K562 (cell line): ENCODE data around the gene FADD. TPM values are rescaled to one million over a fixed set of nuclear protein-coding genes. Genes with fewer than 3 reads are reported as not detected.

ENCODE experiments used
- ATAC-seq: fragments of 200-7000 bp; cut with Tn5 transposase; 3 replicates; pipeline ENCODE4 v1.9.1; 2020; ENCODE audit warnings: moderate library complexity
- BruUV-seq: library from RNA; stranded (reverse); fragments of 400-500 nt; replicated peaks from 2 replicates; lab custom pipeline; 2021; lab: Mats Ljungman, UMichigan
- CTCF ChIA-PET: fragments of 300-600 bp; formaldehyde crosslinking; extraction: SDS; loops from one replicate; lab custom pipeline; 2021; ENCODE audit warnings: low intra/inter-chr PET ratio; lab: Yijun Ruan, JAX
- POLR2A ChIA-PET: fragments of 300-600, 350-650 bp; sonication (Branson Sonifier 250); formaldehyde crosslinking; extraction: SDS; loops from one replicate; lab custom pipeline; 2021; ENCODE audit warnings: antibody characterized with exemption, inconsistent platforms; lab: Yijun Ruan, JAX
- DNase-seq, 4 experiments: peaks; one replicate each; pipeline versions ENCODE4 v3.0.0 to v3.0.0-alpha.2; 2011 to 2018; ENCODE audit warnings: low spot score in 3 of 4, mixed read lengths in 3 of 4; ENCODE audit errors: extremely low read depth in 1 of 4
- FAIRE-seq: peaks from 2 replicates; lab custom pipeline; 2011; peaks lifted over from hg19 to GRCh38; lab: Jason Lieb, UNC
- H2AFZ ChIP-seq: 2 replicates; pipeline ENCODE4 v1.6.0; 2011; ENCODE audit warnings: low read depth, low read length, control low read depth, inconsistent platforms
- H3K27ac ChIP-seq: fragments of 200-600 bp; 3 replicates; pipeline ENCODE4 v1.8.0; 2011; ENCODE audit warnings: low read depth, mild to moderate bottlenecking, control low read depth, inconsistent platforms, low read length, moderate library complexity, mixed read lengths; ENCODE audit errors: extremely low read depth
- H3K27me3 ChIP-seq, 2 experiments: fragments of 300-600 bp in 1 of 2; 2 replicates in 1 of 2; 3 replicates in 1 of 2; pipeline versions ENCODE4 v1.6.0 to v1.8.0; 2011; ENCODE audit warnings: inconsistent platforms in 2 of 2, low read length in 2 of 2, mild to moderate bottlenecking in 1 of 2, mixed read lengths in 1 of 2, moderate library complexity in 1 of 2; ENCODE audit not compliant: control insufficient read depth in 2 of 2, insufficient read depth in 2 of 2
- H3K36me3 ChIP-seq: fragments of 300-600 bp; 3 replicates; pipeline ENCODE4 v1.8.0; 2011; ENCODE audit warnings: mild to moderate bottlenecking, low read length, inconsistent platforms; ENCODE audit not compliant: control insufficient read depth, insufficient read depth
- H3K4me1 ChIP-seq, 2 experiments: fragments of 200-600 bp in 1 of 2; replicated peaks in 1 of 2; 2 replicates in 1 of 2; 3 replicates in 1 of 2; pipeline versions ENCODE4 v1.5.1 to v1.8.0; 2011; ENCODE audit warnings: inconsistent platforms in 2 of 2, low read length in 2 of 2, mild to moderate bottlenecking in 1 of 2, mixed read lengths in 1 of 2, moderate library complexity in 1 of 2; ENCODE audit not compliant: control insufficient read depth in 2 of 2, insufficient read depth in 2 of 2
- H3K4me2 ChIP-seq: 2 replicates; pipeline ENCODE4 v1.6.1; 2011; ENCODE audit warnings: low read length, control low read depth, inconsistent platforms, mixed read lengths; ENCODE audit not compliant: insufficient read depth
- H3K4me3 ChIP-seq: fragments of 200-600 bp; sonication (generic), shearing (Covaris generic); 2 replicates; pipeline ENCODE4 v1.5.1; 2016; ENCODE audit warnings: control low read depth, inconsistent platforms
- H3K79me2 ChIP-seq: fragments of 200-600 bp; 3 replicates; pipeline ENCODE4 v1.8.0; 2011; ENCODE audit warnings: low read length, inconsistent platforms; ENCODE audit not compliant: control insufficient read depth, insufficient read depth
- H3K9ac ChIP-seq, 2 experiments: 2 replicates each; pipeline versions ENCODE4 v1.6.0 to v1.6.1; 2011; ENCODE audit warnings: low read depth in 2 of 2, low read length in 2 of 2, control low read depth in 1 of 2, inconsistent platforms in 1 of 2, mild to moderate bottlenecking in 1 of 2, mixed read lengths in 1 of 2; ENCODE audit not compliant: insufficient read depth in 1 of 2
- H3K9me1 ChIP-seq: one replicate; pipeline ENCODE4 v1.6.0; 2011; ENCODE audit warnings: inconsistent platforms, mild to moderate bottlenecking, low read length, moderate library complexity; ENCODE audit not compliant: control insufficient read depth, insufficient read depth
- H3K9me3 ChIP-seq: replicated peaks from 2 replicates; pipeline ENCODE4 v1.5.1; 2011; ENCODE audit warnings: low read depth, low read length, inconsistent platforms; ENCODE audit not compliant: control insufficient read depth, insufficient read depth
- H4K20me1 ChIP-seq: replicated peaks from 2 replicates; pipeline ENCODE4 v1.6.1; 2011; ENCODE audit warnings: low read length, inconsistent platforms, mixed read lengths; ENCODE audit not compliant: control insufficient read depth, insufficient read depth
- CEBPB ChIP-seq: fragments of 450-650 bp; IDR thresholded peaks from 2 replicates; pipeline ENCODE4 v1.6.1; 2016; ENCODE audit warnings: missing genetic modification characterization, missing compliant biosample characterization
- CEBPG ChIP-seq, 3 experiments: fragments of 200-800 bp in 1 of 3; sonication (Bioruptor generic) in 1 of 3; sonication (generic) in 1 of 3; formaldehyde crosslinking in 1 of 3; IDR thresholded peaks in 2 of 3; conservative IDR thresholded peaks in 1 of 3; 2 replicates each; pipeline versions ENCODE4 v1.6.1 to v1.8.0; 2016 to 2022; ENCODE audit warnings: missing compliant biosample characterization in 2 of 3, missing genetic modification characterization in 2 of 3, mild to moderate bottlenecking in 1 of 3, missing genetic modification reagents in 1 of 3
- TCF7 ChIP-seq: sonication (generic); IDR thresholded peaks from 2 replicates; pipeline ENCODE4 v1.6.1; 2016; ENCODE audit warnings: antibody characterized with exemption, borderline replicate concordance
- ZNF384 ChIP-seq: IDR thresholded peaks from 2 replicates; pipeline ENCODE4 v1.6.1; 2012; ENCODE audit warnings: low read depth, low read length, improper control_type of control experiment
- WGBS: fragments of 100-300 bp; shearing (Covaris generic); methylation state at CpG from one replicate; pipeline ENCODE4 v1.1.6; 2016; ENCODE audit warnings: low coverage, mixed read lengths; ENCODE audit not compliant: insufficient coverage; ENCODE audit errors: missing lambda C conversion rate; 5-methylcytosine and 5-hydroxymethylcytosine counted together
- in situ Hi-C: fragments of 300-500 bp; cut with MboI; formaldehyde crosslinking; loops from 4 replicates; pipeline ENCODE4 v1.15.0; 2018; ENCODE audit warnings: inconsistent platforms, mixed read lengths
- intact Hi-C: fragments of 100-400 bp; cut with micrococcal nuclease; formaldehyde crosslinking; loops from 2 replicates; pipeline ENCODE4 v1.14.2; 2022
- polyA plus RNA-seq, 8 experiments: library from polyadenylated mRNA; depleted of rRNA in 4 of 8; stranded (reverse) in 5 of 8; unstranded in 3 of 8; fragments of >200 nt; fragmentation: Nextera tagmentation in 2 of 8; fragmentation: Illumina TruSeq in 1 of 8; extraction: Ambion mirVana in 2 of 8; extraction: Trizol in 1 of 8; gene quantifications; 2 replicates each; pipeline versions ENCODE4 v1.2.1 to v1.2.3, GENCODE V29; 2011 to 2014; ENCODE audit warnings: inconsistent platforms in 1 of 8, missing spikeins in 1 of 8
- total RNA-seq, 7 experiments: library from RNA; depleted of rRNA in 6 of 7; stranded (reverse); fragments of >200 nt in 6 of 7; fragmentation: Illumina TruSeq in 2 of 7; extraction: Trizol in 2 of 7; gene quantifications; 2 replicates each; pipeline versions ENCODE4 v1.2.1 to v1.2.3, GENCODE V29; 2011 to 2021; ENCODE audit warnings: low replicate concordance in 1 of 7

Gene FADD
- total and polyA plus RNA-seq, 9 of the 15 experiments (the other 6 are each of a cell fraction or from before 2014, with no cell fraction given), result 0.29 to 26.9 (median 20.4) TPM

GRCh38 chr11:70201882-70202861 lies 924 bp upstream of the FADD start:
- TF ChIP-seq TCF7 (no peak), CEBPB (tag) (peak; percentile 71), CEBPG (CRISPR knock-in tag; IDR thresholded peaks at IDR 0.05) (peak; percentile 29; the same call in 1 of the 2 replicates), CEBPG (tag; conservative IDR thresholded peaks at IDR 0.05 in 1 of 2, IDR thresholded peaks at IDR 0.05 in 1 of 2) (no peak; a peak in 1 of 4 replicates), ZNF384 (peak; percentile 79)
- POLR2A ChIA-PET, result no interaction called here
- intact Hi-C loops, result loop anchor here (10.0 kb wide), 2 partner anchors 193 to 243 kb away; partner anchors contain the start of gene CTTN
- in situ Hi-C loops, result no loop called here
- Histone ChIP-seq H3K9me1 (peaks cover 7% of the 10 kb centered on the region), H3K36me3 (peaks cover 27% of the 10 kb centered on the region), H4K20me1 (peaks cover 20% of the 10 kb centered on the region), H3K9me3 (no peaks in the 10 kb centered on the region; the same call in 1 of the 2 replicates), H3K79me2 (peaks cover 44% of the 10 kb centered on the region), H3K27me3 (peaks cover 0 to 9% of the 10 kb centered on the region in 2 experiments; a peak in 1 of 5 replicates), H2AFZ (peak overlapping the region; percentile 84), H3K4me1 (peaks cover 15 to 34% of the 10 kb centered on the region in 2 experiments; a peak in 4 of 5 replicates), H3K4me2 (peak overlapping the region; percentile 97), H3K27ac (no peak overlapping the region; the same call in 2 of the 3 replicates), H3K4me3 (no peak overlapping the region; the same call in 1 of the 2 replicates), H3K9ac (peak overlapping the region; percentile 88 to 97; a peak in 3 of 4 replicates)
- CTCF ChIA-PET, result interaction anchor here (0.6 kb wide), 1 partner anchor 134 kb away, joined by 3 read pairs; no protein-coding TSS in a partner anchor
- DNase-seq (no peak), FAIRE-seq (no peak), ATAC-seq (no peak)
- 81% methylated on average over 27 of the region's 29 CpGs for WGBS
- BruUV-seq, result no TSS peak
